Psoas muscle (tissue), 8 donors: ENCODE results near the gene CCNH. TPM values are rescaled to one million over a fixed set of nuclear protein-coding genes. Genes with fewer than 3 reads are reported as not detected.

Experiments
- ATAC-seq, 4 donors: fragments of 200-7000 bp; cut with Tn5 transposase; one replicate each; pipeline ENCODE4 v1.9.1; 2020; ENCODE audit warnings: moderate library complexity in 3 of 4, mild to moderate bottlenecking in 2 of 4
- DNase-seq, 2 donors: peaks; one replicate each; pipeline ENCODE4 v3.0.0-alpha.2; 2020
- H3K27ac ChIP-seq: fragments of 200-600 bp; one replicate; pipeline ENCODE4 v1.8.0; 2022
- H3K27me3 ChIP-seq, 3 donors: fragments of 200-600 bp in 1 of 3; one replicate each; pipeline versions ENCODE4 v1.6.1 to v1.8.0; 2013 to 2022; ENCODE audit warnings: low read length in 2 of 3, mild to moderate bottlenecking in 2 of 3, moderate library complexity in 1 of 3; ENCODE audit not compliant: insufficient read depth in 3 of 3
- H3K36me3 ChIP-seq, 2 donors: fragments of 200-600 bp in 1 of 2; one replicate each; pipeline versions ENCODE4 v1.6.1 to v1.8.0; 2013 to 2022; ENCODE audit warnings: low read depth in 1 of 2, mild to moderate bottlenecking in 1 of 2, moderate library complexity in 1 of 2; ENCODE audit not compliant: insufficient read depth in 1 of 2
- H3K4me1 ChIP-seq: fragments of 200-600 bp; one replicate; pipeline ENCODE4 v1.8.0; 2022
- H3K4me3 ChIP-seq: fragments of 200-600 bp; one replicate; pipeline ENCODE4 v1.8.0; 2022; ENCODE audit warnings: mild to moderate bottlenecking
- H3K9me3 ChIP-seq: fragments of 200-600 bp; one replicate; pipeline ENCODE4 v1.8.0; 2022
- CTCF ChIP-seq: fragments of 200-600 bp; IDR thresholded peaks from one replicate; pipeline ENCODE4 v1.8.0; 2022; ENCODE audit warnings: antibody characterized with exemption
- WGBS, 3 donors: extraction: QIAGEN DNeasy Blood & Tissue Kit; methylation state at CpG; one replicate each; pipeline versions ENCODE4 v1.1.6 to v1.1.7; 2013; 5-methylcytosine and 5-hydroxymethylcytosine counted together
- intact Hi-C, 2 donors: fragments of 100-400 bp; cut with DNase I; formaldehyde crosslinking; loops; one replicate each; pipeline versions ENCODE4 v1.11.0 to v1.14.2; 2022
- polyA plus RNA-seq, 3 donors: library from polyadenylated mRNA; stranded (reverse); fragments of 200-250 nt; gene quantifications; one replicate each; pipeline ENCODE4 v1.2.3, GENCODE V29; 2013
- total RNA-seq, 4 donors: library from RNA; stranded (reverse); fragmentation: NEBNext Ultra II Directional in 2 of 4; extraction: Animal tissue kit (Norgen Biotek cat#: 25700) in 2 of 4; gene quantifications; one replicate each; pipeline versions ENCODE4 v1.2.1 to v1.2.4, GENCODE V29; 2021 to 2023
- donor health status: healthy with polysubstance abuse.
- donor health status: DM: no; HTN: no; CAD: no; lungs with moderate emphysema.
- donor health status: Bipolar disorder and iron deficiency.
- donor health status: healthy.
- donor health status: DM: yes; HTN: yes; CAD: no.
- donor health status: DM: no; HTN: no; CAD: no.
- donor health status: DM: no; HTN: no; CAD: no.
- donor health status: DM: yes; HTN: yes; CAD: no.

The CCNH gene
- total and polyA plus RNA-seq, 7 donors = 19.9 to 62.1 (median 34.3) TPM

- intact Hi-C loops = loop anchor here (10.0 kb wide), 2 partner anchors 804 to 1266 kb away; partner anchors contain the start of gene COX7C (in 2 of the 2)
- ATAC-seq = no peak
- no peak for DNase-seq
- no peak for TF ChIP-seq CTCF
- Histone ChIP-seq H3K9me3 (no peaks in the 10 kb centered on the region), H3K27ac (no peak overlapping the region), H3K27me3 (no peaks in the 10 kb centered on the region), H3K36me3 (no peaks in the 10 kb centered on the region), H3K4me1 (peaks cover 4% of the 10 kb centered on the region), H3K4me3 (no peak overlapping the region)
Observed at GRCh38 chr5:87418506-87418905, 5.8 kb upstream of the CCNH start.

- H3K4me3 ChIP-seq = peak overlapping the region; percentile 91
- H3K36me3 ChIP-seq = peaks cover 5 to 26% of the 10 kb centered on the region in 2 donors
- peaks cover 20% of the 10 kb centered on the region for H3K4me1 ChIP-seq
- ATAC-seq (peak in 1 of 4 donors; percentile 13), DNase-seq (no peak)
- intact Hi-C loops = loop anchor here (5.0 to 10.0 kb wide), 3 partner anchors 146 to 1272 kb away; partner anchors contain the start of genes COX7C (in 2 of the 2) and RASA1 (in 1 of the 2)
- no peak for TF ChIP-seq CTCF
- H3K27ac ChIP-seq = peak overlapping the region; percentile 98
- H3K27me3 ChIP-seq = no peaks in the 10 kb centered on the region
- H3K9me3 ChIP-seq = no peaks in the 10 kb centered on the region
- WGBS, 3 donors = 27 to 36% (median 32%) methylated on average over 3 of the region's 3 CpGs
Observed at GRCh38 chr5:87413343-87413645, 564 bp upstream of the CCNH start.

- ATAC-seq (peak; percentile 40 to 63 (median 44)), DNase-seq (peak in 1 of 2 donors; percentile 39)
- H3K36me3 ChIP-seq = peaks cover 5 to 38% of the 10 kb centered on the region in 2 donors
- intact Hi-C loops = loop anchor here (5.0 to 10.0 kb wide), 3 partner anchors 145 to 1273 kb away; partner anchors contain the start of genes COX7C (in 2 of the 2) and RASA1 (in 1 of the 2)
- peak overlapping the region; percentile 91 for H3K4me3 ChIP-seq
- H3K27ac ChIP-seq = peak overlapping the region; percentile 98
- H3K4me1 ChIP-seq = peaks cover 20% of the 10 kb centered on the region
- H3K9me3 ChIP-seq = no peaks in the 10 kb centered on the region
- WGBS, 3 donors = 0 to 1% (median 0%) methylated on average over 29 of the region's 29 CpGs
- no peak for TF ChIP-seq CTCF
- no peaks in the 10 kb centered on the region for H3K27me3 ChIP-seq
Observed at GRCh38 chr5:87411973-87412629, 629 bp downstream of the CCNH start.

GRCh38 chr5:87411586-87411972, 1.2 kb downstream of the CCNH start:
- Histone ChIP-seq H3K4me1 (peaks cover 20% of the 10 kb centered on the region), H3K27ac (peak overlapping the region; percentile 98), H3K36me3 (peaks cover 5 to 43% of the 10 kb centered on the region in 2 donors), H3K9me3 (no peaks in the 10 kb centered on the region), H3K27me3 (no peaks in the 10 kb centered on the region), H3K4me3 (peak overlapping the region; percentile 91)
- TF ChIP-seq CTCF = no peak
- DNase-seq = no peak
- intact Hi-C loops = loop anchor here (5.0 to 10.0 kb wide), 3 partner anchors 144 to 1273 kb away; partner anchors contain the start of genes COX7C (in 2 of the 2) and RASA1 (in 1 of the 2)
- ATAC-seq = no peak
- 6 to 13% (median 6%) methylated on average over 5 of the region's 5 CpGs for WGBS, 3 donors
